Activated naive CD8-positive, alpha-beta T cell treated with anti-CD3 and anti-CD28 coated beads, Interleukin-2, amount 10 ng/mL, durations not matched to agents 7 days and 5 days (primary cell): ENCODE results near the gene ETV6. TPM values are rescaled to one million over a fixed set of nuclear protein-coding genes. Genes with fewer than 3 reads are reported as not detected.
"Not testable (repeated sequence)": the region's sequence is repeated elsewhere in the genome, so short reads cannot be mapped to it uniquely, and the experiment has no call there.

Source experiments
- ATAC-seq: fragments of 150-1000 bp; cut with Tn5 transposase; one replicate; pipeline ENCODE4 v1.10.0; 2021; ENCODE audit warnings: low read depth, moderate library complexity
- POLR2A ChIA-PET: fragments of 350-600 bp; sonication (Branson Sonifier 250); formaldehyde crosslinking; loops from one replicate; lab custom pipeline; 2021; ENCODE audit warnings: antibody characterized with exemption; lab: Charles Lee
- DNase-seq: peaks from one replicate; pipeline ENCODE4 v3.0.0; 2021
- H3K27ac Mint-ChIP-seq: one replicate; pipeline ENCODE4 v1.8.0; 2022; ENCODE audit warnings: mild to moderate bottlenecking, mixed read lengths
- H3K27me3 Mint-ChIP-seq: one replicate; pipeline ENCODE4 v1.8.0; 2022; ENCODE audit warnings: mild to moderate bottlenecking, moderate library complexity, mixed read lengths
- H3K36me3 Mint-ChIP-seq: one replicate; pipeline ENCODE4 v1.8.0; 2021; ENCODE audit warnings: mild to moderate bottlenecking, mixed read lengths
- H3K4me1 Mint-ChIP-seq: one replicate; pipeline ENCODE4 v1.8.0; 2021; ENCODE audit warnings: mixed read lengths
- H3K4me3 Mint-ChIP-seq: one replicate; pipeline ENCODE4 v1.8.0; 2022; ENCODE audit warnings: mild to moderate bottlenecking, moderate library complexity, mixed read lengths
- H3K9me3 Mint-ChIP-seq: one replicate; pipeline ENCODE4 v1.8.0; 2021; ENCODE audit warnings: mixed read lengths
- total RNA-seq, 2 experiments: library from RNA; stranded (reverse); gene quantifications; one replicate each; pipeline ENCODE4 v1.2.3, GENCODE V29; 2021

ETV6 gene
- total RNA-seq, 2 experiments from 2014 or later, result 22.5 to 26.0 TPM

DNA sequence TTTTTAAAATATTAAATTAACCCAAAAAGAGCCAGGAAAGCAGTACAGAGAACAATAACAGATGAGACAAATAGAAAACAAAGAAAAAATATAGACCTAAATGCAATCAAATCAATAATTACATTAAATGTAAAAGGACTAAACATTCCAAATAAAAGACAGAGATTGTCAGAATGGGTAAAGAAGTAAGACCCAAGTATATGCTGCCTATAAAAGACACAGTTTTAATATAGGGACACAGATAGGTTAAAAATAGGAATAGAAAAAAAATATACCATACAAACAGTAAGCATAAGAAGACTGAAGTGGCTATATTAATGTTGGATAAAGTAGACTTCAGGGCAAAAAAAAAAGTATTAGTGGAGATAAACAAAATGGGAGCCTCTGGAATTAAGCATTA, 258.2 kb downstream of the ETV6 start:
- Mint-ChIP-seq H3K36me3 (peaks cover 11% of the 10 kb centered on the region), H3K9me3 (peaks cover 16% of the 10 kb centered on the region), H3K27ac (no peak overlapping the region), H3K4me1 (peaks cover 19% of the 10 kb centered on the region), H3K27me3 (peaks cover 18% of the 10 kb centered on the region), H3K4me3 (no peak overlapping the region)
- POLR2A ChIA-PET, result no interaction called here
- ATAC-seq (no peak), DNase-seq (no peak)

DNA sequence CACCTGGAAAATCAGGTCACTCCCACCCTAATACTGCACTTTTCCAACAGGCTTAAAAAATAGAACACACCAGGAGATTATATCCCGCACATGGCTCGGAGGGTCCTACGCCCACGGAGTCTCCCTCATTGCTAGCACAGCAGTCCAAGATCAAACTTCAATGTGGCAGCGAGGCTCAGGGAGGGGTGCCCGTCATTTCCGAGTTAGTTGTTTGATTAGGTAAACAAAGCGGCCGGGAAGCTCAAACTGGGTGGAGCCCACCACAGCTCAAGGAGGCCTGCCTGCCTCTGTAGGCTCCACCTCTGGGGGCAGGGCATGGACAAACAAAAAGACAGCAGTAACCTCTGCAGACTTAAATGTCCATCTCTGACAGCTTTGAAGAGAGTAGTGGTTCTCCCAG, 259.9 kb downstream of the ETV6 start:
- peaks cover 11% of the 10 kb centered on the region for H3K36me3 Mint-ChIP-seq
- peaks cover 17% of the 10 kb centered on the region for H3K27me3 Mint-ChIP-seq
- peaks cover 13% of the 10 kb centered on the region for H3K4me1 Mint-ChIP-seq
- POLR2A ChIA-PET, result interaction anchor here (0.6 kb wide), 1 partner anchor 367 kb away, joined by 3 read pairs; no protein-coding TSS in a partner anchor
- H3K4me3 Mint-ChIP-seq, ATAC-seq, H3K27ac Mint-ChIP-seq, DNase-seq: not testable (repeated sequence)
- peaks cover 15% of the 10 kb centered on the region for H3K9me3 Mint-ChIP-seq

DNA sequence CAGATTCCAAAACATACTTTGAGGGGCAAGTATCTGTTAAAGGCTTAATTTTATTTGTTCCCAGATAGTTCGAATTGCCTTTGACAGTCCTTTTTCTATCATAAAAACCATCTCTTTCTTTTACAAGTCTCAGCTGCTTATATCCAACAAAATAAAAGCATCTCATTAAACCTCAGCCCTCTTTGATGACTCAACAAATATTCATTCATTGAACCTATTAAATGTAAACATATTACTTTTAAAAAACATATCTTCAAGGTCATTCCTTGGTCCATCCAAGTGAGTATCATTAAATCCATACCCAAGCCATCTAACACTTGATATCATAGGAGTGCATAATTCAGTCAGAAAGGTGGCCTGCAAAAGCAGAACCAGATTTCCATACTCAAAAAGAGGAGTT, 266.6 kb downstream of the ETV6 start:
- POLR2A ChIA-PET, result interaction anchor here (0.6 kb wide), 1 partner anchor 26 kb away, joined by 3 read pairs; no protein-coding TSS in a partner anchor
- no peak overlapping the region for H3K27ac Mint-ChIP-seq
- no peak for DNase-seq
- H3K36me3 Mint-ChIP-seq, result no peaks in the 10 kb centered on the region
- H3K4me3 Mint-ChIP-seq, result no peak overlapping the region
- H3K27me3 Mint-ChIP-seq, result peaks cover 17% of the 10 kb centered on the region
- no peaks in the 10 kb centered on the region for H3K4me1 Mint-ChIP-seq
- H3K9me3 Mint-ChIP-seq, result peaks cover 2% of the 10 kb centered on the region
- ATAC-seq, result no peak

DNA sequence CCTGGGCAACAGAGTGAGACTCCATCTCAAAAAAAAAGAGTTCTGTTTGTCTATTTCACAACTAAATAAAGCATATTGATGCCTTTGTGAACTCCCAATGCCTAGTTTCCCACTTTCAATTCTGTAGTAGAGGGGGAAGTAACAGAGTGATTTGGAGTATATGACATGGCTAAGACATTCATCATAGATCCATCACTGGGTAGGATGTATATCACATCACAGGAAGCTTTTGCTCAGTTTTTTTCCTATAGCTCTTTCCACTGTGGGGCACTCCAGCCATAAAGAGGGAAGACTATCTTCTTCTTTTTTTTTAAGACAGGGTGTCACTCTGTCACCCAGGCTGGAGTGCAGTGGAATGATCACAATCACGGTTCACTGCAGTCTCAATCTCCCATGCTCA, 267.3 kb downstream of the ETV6 start:
- Mint-ChIP-seq H3K4me3 (no peak overlapping the region), H3K9me3 (peaks cover 2% of the 10 kb centered on the region), H3K36me3 (no peaks in the 10 kb centered on the region), H3K27ac (no peak overlapping the region), H3K27me3 (peaks cover 20% of the 10 kb centered on the region), H3K4me1 (no peaks in the 10 kb centered on the region)
- DNase-seq (no peak), ATAC-seq (no peak)
- POLR2A ChIA-PET, result no interaction called here

DNA sequence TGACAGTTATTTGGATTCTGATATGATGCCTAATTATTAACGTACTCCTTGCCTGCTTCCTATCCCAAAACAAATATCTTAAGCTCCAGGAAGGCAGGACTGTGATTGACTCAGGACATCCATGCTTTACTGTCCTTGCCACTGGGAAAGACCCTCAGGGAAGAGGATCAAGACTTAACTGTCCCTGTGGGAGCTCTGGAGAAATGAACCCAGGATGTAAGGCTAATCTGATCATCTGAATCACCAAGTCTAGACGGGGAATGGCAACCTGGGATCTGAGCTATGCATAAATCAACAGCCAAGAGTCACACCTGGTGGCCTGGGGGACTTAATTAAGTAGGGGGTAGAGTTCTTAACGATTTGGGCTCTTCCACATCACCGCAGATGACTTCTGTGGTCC, 268.0 kb downstream of the ETV6 start:
- Mint-ChIP-seq H3K27ac (no peak overlapping the region), H3K4me3 (no peak overlapping the region), H3K27me3 (peaks cover 18% of the 10 kb centered on the region), H3K9me3 (peaks cover 1% of the 10 kb centered on the region), H3K36me3 (no peaks in the 10 kb centered on the region), H3K4me1 (peaks cover 1% of the 10 kb centered on the region)
- ATAC-seq (no peak), DNase-seq (no peak)
- POLR2A ChIA-PET, result no interaction called here

DNA sequence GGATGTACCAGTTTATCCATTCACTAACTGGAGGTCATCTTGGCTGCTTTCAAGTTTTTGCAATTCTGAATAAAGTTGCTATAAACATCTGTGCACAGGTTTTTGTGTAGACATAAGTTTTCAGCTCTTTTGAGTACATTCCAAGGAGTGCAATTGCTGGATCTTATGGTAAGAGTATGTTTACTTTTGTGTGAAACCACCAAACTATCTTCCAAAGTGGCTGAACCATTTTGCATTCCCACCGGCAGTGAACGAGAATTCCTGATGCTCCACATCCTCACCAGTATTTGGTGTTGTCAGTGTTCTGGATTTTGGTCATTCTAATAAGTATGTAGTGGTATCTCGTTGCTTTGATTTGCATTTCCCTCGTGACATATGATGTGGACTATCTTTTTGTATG, 270.8 kb downstream of the ETV6 start:
- POLR2A ChIA-PET, result no interaction called here
- Mint-ChIP-seq H3K27ac (no peak overlapping the region), H3K9me3 (no peaks in the 10 kb centered on the region), H3K36me3 (no peaks in the 10 kb centered on the region), H3K4me3 (no peak overlapping the region), H3K4me1 (peaks cover 5% of the 10 kb centered on the region), H3K27me3 (peaks cover 22% of the 10 kb centered on the region)
- no peak for ATAC-seq
- DNase-seq, result no peak

DNA sequence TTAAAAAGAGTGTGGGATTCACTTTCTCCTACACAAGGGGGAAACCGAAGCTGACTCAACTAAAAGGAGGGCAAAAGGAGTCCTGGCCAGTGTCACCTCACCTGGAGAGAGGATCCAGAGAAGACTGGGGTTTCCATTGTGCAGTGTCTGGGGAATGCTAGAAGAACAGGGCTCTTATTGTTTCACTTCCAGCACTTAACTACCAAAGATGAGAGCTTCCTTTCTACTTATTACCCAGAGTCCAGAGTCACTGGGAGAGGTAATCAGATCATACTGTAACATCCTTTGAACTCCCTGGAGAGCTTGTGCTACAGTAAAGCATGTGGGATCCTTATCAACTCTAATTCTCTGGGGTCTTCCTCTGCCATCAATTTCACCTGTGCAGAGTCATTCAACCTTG, 272.9 kb downstream of the ETV6 start:
- POLR2A ChIA-PET, result no interaction called here
- no peak for ATAC-seq

DNA sequence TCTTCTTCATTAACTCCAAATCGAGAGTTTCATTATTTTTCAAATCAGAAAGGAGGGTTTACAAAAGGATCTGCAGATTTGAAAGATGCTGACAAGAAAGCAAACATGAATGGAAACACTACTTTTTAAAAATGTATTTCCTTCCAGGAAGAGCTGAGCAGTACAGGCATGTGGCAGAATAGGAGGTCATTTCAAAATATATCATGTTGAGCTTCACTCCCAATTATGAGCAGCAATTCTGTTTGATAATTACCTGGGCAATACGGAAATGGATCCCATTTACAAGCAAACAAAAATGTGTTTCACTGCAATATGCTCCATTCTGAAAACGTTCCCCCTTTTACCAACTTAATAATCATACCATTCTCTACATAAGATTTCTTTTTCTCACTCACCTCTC, 273.6 kb downstream of the ETV6 start:
- DNase-seq (no peak), ATAC-seq (no peak)
- Mint-ChIP-seq H3K4me1 (peaks cover 5% of the 10 kb centered on the region), H3K4me3 (no peak overlapping the region), H3K27me3 (peaks cover 25% of the 10 kb centered on the region), H3K9me3 (no peaks in the 10 kb centered on the region), H3K27ac (no peak overlapping the region), H3K36me3 (no peaks in the 10 kb centered on the region)
- POLR2A ChIA-PET, result no interaction called here

More for the DNA sequence above, 272.9 kb downstream of the ETV6 start:
- peaks cover 5% of the 10 kb centered on the region for H3K4me1 Mint-ChIP-seq
- DNase-seq, result no peak
- H3K9me3 Mint-ChIP-seq, result no peaks in the 10 kb centered on the region
- no peak overlapping the region for H3K27ac Mint-ChIP-seq
- no peak overlapping the region for H3K4me3 Mint-ChIP-seq
- H3K36me3 Mint-ChIP-seq, result no peaks in the 10 kb centered on the region
- H3K27me3 Mint-ChIP-seq, result peaks cover 25% of the 10 kb centered on the region

DNA sequence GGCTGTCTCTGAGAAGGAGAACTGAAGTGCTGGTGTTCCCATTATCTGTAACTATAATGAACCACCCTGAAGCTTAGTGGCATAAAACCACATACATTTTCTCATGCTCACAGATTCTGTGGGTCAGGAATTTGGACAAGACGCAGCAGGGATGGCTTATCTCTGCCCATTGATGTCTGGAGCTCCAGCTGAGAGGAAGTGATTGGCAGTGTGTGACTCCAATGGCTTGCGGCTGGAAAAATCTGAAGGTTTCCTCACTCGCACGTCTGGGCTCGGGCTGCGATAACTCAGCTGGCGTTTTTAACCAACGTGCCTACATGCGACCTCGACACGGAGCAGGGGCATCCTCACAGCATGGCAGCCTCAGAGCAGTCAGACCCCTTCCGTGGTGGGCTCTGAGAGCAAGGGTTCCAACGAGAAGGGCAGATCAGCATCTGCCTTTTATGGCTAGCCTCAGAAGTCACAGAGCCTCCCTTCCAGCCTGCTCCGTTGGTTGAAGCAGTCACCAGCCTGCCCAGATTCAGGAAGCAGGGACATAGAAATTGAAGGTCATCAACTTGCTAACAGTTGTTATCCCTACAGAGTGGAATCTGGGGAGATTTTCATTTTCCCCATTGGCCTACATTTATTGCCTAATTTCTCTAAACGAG, 277.9 kb downstream of the ETV6 start:
- Mint-ChIP-seq H3K4me3 (no peak overlapping the region), H3K27me3 (peaks cover 13% of the 10 kb centered on the region), H3K9me3 (no peaks in the 10 kb centered on the region), H3K27ac (no peak overlapping the region), H3K4me1 (peaks cover 5% of the 10 kb centered on the region), H3K36me3 (no peaks in the 10 kb centered on the region)
- DNase-seq, result no peak
- POLR2A ChIA-PET, result no interaction called here
- ATAC-seq, result no peak

DNA sequence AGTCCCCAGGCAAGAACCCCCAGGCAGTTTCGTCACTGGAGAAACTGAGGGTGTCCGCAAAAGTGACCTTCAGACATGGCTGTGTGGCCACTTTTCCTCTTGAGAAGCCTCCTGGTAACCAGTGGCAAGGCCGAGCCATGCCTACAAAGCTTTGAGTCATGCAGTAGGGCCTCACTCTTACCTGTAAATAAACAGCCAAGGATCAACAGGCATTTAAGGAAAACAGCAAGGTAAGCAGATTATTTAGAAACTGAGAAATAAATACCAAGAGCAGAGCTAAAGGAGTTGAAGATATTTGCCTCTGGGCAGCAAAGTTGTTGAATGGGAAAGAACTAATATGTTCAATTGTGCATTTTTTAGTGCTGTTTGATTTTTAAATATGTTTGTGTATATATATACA, 280.2 kb downstream of the ETV6 start:
- Mint-ChIP-seq H3K36me3 (no peaks in the 10 kb centered on the region), H3K27ac (no peak overlapping the region), H3K4me1 (no peaks in the 10 kb centered on the region), H3K4me3 (no peak overlapping the region), H3K27me3 (peaks cover 8% of the 10 kb centered on the region), H3K9me3 (no peaks in the 10 kb centered on the region)
- POLR2A ChIA-PET, result no interaction called here
- DNase-seq, result no peak
- ATAC-seq, result no peak

DNA sequence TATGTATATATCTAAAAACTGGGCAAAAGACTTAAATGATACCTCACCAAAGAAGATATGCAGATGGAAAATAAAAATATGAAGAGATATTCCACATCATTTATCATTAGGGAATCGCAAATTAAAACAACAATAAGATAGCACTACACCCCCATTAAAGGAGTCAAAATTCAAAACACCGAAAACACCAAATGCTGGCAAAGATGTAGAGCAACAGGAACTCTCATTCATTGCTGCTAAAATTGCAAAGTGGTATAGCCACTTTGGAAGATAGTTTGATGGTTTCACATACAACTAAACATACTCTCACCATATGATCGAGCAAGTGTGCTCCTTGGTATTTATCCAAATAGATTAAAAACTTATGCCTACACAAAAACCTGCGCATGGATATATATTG, 289.7 kb downstream of the ETV6 start:
- Mint-ChIP-seq H3K9me3 (peaks cover 1% of the 10 kb centered on the region), H3K27ac (no peak overlapping the region)
- ATAC-seq, result no peak

DNA sequence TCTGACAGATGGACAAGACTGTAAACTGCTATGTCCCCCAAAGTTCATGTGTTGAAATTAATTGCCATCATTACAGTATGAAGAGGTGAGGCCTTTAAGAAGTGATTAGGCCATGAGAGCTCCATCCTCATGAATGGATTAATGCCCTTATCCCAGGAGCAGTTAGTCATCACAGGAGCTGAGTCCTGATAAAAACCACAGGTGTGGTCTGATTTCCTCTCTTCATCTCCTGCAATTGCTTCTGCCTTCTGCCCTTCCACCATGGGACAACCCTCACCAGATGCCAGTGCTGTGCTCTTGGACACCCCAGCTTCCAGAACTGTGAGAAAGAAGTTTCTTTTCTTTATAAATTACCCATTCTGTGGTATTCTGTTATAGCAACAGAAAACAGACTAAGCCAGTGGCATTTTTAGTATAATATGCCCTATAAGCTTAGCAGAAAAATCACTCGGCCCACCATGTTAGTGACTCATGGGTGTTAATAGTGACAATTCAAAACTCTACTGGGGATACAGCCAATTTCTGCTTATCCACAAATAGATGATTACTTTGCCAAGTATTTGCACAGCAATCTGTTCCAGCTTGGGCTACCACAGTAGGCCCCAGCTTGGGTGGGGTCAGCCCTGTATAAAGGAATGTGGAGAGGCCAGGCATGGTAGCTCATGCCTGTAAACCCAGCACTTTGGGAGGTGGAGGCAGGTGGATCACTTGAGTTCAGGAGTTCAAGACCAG, 292.3 kb downstream of the ETV6 start:
- no peaks in the 10 kb centered on the region for H3K36me3 Mint-ChIP-seq
- no peak overlapping the region for H3K27ac Mint-ChIP-seq
- ATAC-seq, result no peak
- peaks cover 2% of the 10 kb centered on the region for H3K4me1 Mint-ChIP-seq
- peaks cover 17% of the 10 kb centered on the region for H3K27me3 Mint-ChIP-seq
- POLR2A ChIA-PET, result no interaction called here
- no peak for DNase-seq
- no peak overlapping the region for H3K4me3 Mint-ChIP-seq
- H3K9me3 Mint-ChIP-seq, result peaks cover 1% of the 10 kb centered on the region

More for the DNA sequence above, 289.7 kb downstream of the ETV6 start:
- Mint-ChIP-seq H3K36me3 (no peaks in the 10 kb centered on the region), H3K27me3 (peaks cover 3% of the 10 kb centered on the region), H3K4me1 (peaks cover 2% of the 10 kb centered on the region), H3K4me3 (no peak overlapping the region)
- POLR2A ChIA-PET, result no interaction called here
- DNase-seq, result no peak

DNA sequence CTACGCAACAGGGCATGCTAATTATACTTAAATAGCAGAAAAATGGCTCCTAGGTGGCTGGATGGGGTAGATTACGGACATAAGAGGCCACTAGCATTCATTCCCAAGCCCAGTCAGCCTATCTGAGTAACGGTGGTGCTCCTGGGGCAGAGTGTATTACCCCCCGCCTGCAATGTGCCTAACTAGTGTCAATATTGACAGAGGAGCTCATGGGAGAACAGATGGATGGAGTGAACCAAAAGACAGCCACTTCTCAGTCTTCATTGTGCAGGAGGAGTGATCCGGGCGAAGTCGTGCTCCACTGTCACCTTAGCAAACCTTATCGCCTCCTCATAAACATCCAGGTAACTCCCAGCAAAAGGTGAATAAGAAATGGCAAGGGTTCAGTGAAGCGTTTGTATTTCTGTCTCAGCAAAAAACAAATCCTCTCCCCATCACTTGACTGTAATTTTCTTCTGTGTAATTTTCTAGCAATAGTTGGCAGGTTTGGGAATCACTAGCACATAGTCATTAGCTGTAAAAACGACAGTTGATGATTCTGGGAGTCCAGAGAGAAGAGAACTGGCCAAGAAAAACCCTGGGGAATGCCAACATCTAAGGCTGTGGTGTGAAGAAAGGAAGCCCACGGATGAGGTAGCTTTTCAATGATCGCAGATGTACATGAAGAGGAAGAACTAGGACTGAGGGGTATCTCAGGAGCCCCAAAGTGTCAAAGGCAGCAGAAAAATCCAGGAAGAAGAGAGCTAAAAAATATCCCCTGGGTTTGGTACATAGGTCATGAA, 294.6 kb downstream of the ETV6 start:
- Mint-ChIP-seq H3K27me3 (peaks cover 20% of the 10 kb centered on the region), H3K36me3 (no peaks in the 10 kb centered on the region), H3K4me3 (no peak overlapping the region), H3K27ac (peak overlapping the region; percentile 33), H3K4me1 (peaks cover 6% of the 10 kb centered on the region), H3K9me3 (no peaks in the 10 kb centered on the region)
- POLR2A ChIA-PET, result no interaction called here
- ATAC-seq, result no peak
- DNase-seq, result no peak
